Medulla oblongata (tissue), 1 donor: ENCODE data around the gene GCNA.
A peak's percentile ranks its signal among the peaks of the same experiment; 100 is the strongest.
"Not testable (repeated sequence)": the region's sequence is repeated elsewhere in the genome, so short reads cannot be mapped to it uniquely, and the experiment has no call there.

Source experiments
- DNase-seq: peaks from one replicate; pipeline ENCODE4 v3.0.0-alpha.2; 2015; ENCODE audit errors: extremely low spot score

Gene GCNA

GRCh38 chrX:71640002-71640401 lies 61.8 kb downstream of the GCNA start:
- DNase-seq, result no peak

- not testable (repeated sequence) for DNase-seq
Measured at GRCh38 chrX:71644406-71644805, 66.2 kb downstream of the GCNA start.

GRCh38 chrX:71650333-71650969 lies 72.2 kb downstream of the GCNA start:
- no peak for DNase-seq

GRCh38 chrX:71652405-71652804 lies 74.2 kb downstream of the GCNA start:
- DNase-seq, result peak; percentile 63

- DNase-seq, result no peak
Measured at GRCh38 chrX:71653344-71653743, 75.1 kb downstream of the GCNA start.

- DNase-seq, result no peak
Measured at GRCh38 chrX:71657267-71657666, 79.0 kb downstream of the GCNA start.

- no peak for DNase-seq
Measured at GRCh38 chrX:71659342-71659741, 81.1 kb downstream of the GCNA start.

GRCh38 chrX:71659959-71660358 lies 81.7 kb downstream of the GCNA start:
- DNase-seq, result no peak

GRCh38 chrX:71660562-71661416 lies 82.6 kb downstream of the GCNA start:
- no peak for DNase-seq

- DNase-seq, result no peak
Measured at GRCh38 chrX:71661919-71662318, 83.7 kb downstream of the GCNA start.

- not testable (repeated sequence) for DNase-seq
Measured at GRCh38 chrX:71662654-71663053, 84.4 kb downstream of the GCNA start.
